Stimulated activated CD4-positive, alpha-beta T cell treated with anti-CD3 and anti-CD28 coated beads, TNF-alpha, amount 100 ng/mL, for 48 hours (primary cell): ENCODE results near the gene ODC1.
"Not testable (repeated sequence)": the region's sequence is repeated elsewhere in the genome, so short reads cannot be mapped to it uniquely, and the experiment has no call there.

Source experiments
- DNase-seq, 3 donors: peaks; one replicate each; pipeline ENCODE4 v3.0.0-alpha.2; 2020; ENCODE audit warnings: low read depth in 3 of 3

The ODC1 gene

DNA sequence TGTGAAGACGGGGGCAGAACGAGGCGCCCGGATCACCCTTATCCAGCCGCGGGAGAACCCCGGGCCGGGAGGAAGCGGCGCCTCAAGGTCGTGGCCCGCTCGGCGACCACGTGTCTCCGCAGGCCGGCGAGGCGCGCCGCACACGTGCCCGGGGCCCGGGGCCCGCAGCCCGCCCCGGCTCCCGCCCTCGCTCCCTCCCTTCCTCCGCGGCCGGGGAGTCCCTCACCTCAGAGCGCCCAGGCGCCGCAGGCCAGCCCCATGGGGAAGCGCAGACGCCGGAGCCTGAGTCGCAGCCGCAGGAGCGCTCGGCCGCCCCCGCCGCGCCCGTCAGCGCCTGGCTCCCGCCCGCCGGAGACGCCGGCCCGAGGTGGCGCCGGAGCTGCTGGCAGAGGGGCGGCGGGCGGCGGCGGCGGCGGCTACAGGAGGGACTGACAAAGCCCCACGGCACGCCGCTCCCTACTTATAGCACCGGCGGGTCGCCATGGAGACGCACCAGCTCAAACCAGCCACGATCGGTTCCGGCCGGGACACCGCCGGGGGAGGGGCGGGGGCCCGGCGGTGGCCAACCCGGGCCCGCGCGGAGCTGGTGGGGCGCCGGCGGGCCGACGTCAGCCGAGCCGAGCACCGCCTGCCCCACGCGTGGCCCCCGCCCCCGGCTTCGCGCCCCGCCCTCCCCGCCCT is at the start of gene ODC1:
ODC1 (minus strand) TSS at position 433 of the 681 bp plus-strand sequence. CDS start 3,295 bp downstream, outside the sequence.
- DNase-seq = peak; percentile 92 to 94 (median 93)

DNA sequence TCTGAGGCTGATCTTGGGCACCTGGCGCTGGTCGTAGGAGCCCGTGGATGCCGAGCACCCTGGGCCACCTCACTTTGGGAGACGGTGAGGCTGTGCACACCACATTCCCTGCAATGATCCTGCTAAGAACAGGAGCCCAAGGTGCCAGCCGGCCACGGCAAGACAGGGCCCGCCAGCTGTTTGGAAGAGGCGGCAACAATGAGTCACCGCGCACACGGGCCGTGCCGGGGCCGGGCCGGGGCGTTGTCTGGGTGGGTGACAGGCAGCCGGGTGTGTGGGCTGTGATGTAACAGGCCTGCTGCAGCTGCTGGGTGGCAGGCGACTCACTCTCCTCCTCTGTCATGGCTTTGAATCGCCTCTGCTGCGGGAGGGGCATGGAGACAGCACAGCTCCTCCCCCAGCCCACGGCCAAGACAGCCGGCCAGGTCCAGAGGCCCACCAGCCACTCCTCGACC is 49.7 kb upstream of the ODC1 start:
- DNase-seq = peak; percentile 27 to 45 (median 40)

DNA sequence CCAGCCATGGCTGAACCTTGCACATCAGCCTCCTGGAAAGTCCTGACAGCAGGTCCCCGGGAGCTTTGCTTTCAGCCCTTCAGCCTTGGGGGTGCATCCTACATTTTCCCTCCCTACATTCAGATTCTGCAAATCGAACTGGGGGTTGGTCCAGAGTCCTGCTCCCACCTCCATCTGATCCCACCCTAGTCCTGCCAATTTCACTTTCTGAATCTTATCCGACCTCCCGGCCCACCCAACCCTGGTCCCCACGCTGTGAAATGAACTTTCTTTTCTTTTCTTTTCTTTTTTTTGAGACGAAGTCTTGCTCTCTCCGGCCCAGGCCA is 47.8 kb upstream of the ODC1 start:
- DNase-seq = no peak

DNA sequence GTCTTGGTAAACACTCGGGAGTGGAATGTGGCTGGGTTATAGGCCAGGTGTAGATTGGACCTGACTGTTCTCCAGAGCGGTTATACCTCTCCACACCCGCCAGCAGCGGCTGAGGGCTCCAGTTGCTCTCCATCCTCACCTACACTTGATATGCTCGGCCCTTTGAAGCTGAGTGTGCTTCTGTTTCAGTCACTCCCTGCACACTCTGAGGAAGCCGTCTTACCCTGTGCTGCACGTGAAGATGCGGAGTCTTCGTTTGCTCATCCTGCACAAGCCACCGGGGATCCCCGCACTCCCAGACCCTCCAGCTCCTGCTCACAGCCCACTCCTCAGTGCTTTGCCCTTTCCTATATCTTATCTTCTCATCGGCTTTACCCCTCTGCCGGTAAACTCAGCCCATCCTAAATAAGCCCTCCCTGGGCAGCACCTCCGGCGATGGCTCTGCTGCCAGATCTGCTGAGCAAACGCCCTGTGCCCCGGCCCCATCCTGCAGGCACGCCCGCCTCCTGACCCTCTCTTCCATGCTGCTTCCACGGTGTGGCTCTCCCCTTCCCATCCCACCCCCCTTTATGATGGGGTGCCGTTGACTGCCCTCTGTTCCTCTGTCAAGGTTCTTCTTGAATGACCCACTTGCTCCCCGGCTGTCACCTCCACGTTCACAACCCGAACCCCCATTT is 47.3 kb upstream of the ODC1 start:
- DNase-seq = no peak

DNA sequence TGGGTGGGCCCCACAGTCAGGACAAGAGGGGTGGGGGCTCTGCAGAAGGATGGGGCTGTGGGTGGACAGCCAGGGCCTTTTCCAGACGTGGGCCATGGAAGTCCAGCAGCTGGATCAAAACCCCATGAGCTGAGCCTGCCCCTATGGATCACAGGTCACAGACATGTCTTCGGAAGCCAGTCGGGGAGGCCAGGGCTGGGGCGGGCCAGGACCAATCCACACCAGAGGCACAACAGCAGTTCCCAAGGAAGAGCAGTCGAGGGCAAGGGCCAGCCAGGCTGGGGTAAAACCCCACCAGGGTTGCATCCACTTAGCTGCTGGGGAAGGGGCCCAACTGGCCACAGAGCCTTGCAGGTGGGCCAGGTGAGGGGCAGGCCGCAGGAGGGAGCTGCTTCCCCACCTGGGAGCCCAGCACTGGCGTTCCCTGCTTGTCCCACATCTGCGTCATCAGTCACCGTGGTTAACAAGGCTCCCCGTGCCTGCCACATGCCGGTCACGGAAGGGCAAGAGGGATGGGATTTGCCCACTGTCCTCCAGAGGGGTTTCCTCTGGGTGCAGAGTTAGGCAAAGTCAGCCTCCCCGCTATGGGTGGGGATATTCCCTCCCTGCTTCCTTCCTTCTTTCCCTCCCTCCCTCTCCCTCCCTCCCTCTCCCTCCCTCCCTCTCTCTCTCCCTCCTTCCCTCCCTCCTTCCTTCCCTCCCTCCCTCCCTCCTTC is 46.4 kb upstream of the ODC1 start:
- DNase-seq = no peak

DNA sequence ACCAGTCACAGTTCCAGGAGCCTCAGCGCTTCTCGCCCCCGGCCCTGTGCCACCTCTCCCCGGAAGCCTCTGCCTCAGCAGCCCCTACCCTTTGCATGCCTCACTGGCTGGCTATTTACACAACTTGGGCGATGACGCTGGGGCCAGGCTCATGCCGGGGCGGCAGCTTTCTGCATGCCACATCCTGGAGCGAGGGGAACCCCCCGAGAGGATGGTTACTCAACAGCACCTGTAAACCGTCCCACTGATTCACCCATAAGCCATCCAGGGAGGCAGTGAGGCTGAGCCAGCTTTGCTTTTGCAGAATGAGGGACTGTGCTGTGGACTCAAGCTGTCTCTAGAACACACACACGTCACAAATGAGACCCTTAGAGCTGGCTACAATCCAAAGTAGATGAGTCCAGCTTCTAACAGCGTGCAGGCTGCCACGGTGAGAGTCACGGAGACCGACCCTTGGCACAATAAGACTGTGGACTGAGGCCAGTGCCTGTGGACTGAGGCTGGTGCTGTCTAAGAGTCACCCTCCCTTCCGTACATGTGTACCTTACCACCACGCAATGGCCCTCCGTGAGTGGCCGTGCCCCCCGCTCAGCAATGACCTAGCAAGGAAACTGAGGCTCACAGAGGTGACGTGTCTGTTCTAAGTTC is 45.6 kb upstream of the ODC1 start:
- DNase-seq = peak; percentile 55 to 79 (median 62)

DNA sequence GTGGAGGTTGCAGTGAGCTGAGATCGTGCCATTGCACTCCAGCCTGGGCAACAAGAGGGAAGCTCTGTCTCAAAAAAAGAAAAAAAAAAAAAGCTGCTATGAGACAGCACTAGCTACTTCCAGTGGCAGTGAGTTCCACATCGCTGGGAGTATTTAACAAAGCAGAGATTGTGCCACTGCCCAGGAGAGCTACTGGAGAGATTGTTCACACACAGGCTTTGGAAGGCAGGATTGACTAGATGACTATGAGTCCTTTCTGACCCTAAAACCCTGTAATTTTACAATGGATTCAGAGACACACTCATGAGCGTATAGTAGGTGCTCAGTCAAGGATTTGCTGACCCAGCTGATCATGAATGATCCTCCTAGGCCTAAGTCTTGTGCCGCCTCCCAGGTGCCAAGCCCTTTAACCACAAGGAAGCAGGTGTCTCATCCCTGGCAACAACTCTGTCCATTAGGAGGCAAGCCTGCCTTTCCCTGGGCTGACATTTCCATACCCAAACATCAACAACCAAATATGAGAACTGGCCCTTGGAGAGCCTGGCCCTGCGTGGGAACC is 45.0 kb upstream of the ODC1 start:
- DNase-seq = no peak

DNA sequence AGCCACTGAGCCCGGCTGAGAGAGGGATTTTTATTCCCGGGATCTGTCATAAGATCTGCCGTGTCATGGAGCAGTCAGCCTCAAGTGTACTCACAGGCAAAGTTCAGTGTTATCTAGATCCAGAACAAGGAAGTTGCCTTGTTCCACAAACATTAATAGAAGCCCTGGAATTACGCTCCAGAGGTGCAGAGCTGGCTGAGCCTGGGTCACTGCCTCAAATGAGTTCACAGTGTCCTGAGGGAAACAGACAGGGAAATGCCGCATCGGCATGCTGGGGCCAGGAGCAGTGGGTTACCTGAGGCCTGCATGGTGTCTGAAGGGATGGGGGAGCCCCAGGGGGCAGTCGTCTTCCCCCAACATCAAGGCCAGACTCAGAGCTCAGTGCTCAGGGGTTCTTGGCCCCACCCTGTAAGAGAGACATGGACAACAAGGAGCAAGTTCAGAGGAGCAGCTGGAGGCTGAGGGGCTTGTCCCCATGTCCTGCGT is 42.7 kb upstream of the ODC1 start:
- DNase-seq = no peak

DNA sequence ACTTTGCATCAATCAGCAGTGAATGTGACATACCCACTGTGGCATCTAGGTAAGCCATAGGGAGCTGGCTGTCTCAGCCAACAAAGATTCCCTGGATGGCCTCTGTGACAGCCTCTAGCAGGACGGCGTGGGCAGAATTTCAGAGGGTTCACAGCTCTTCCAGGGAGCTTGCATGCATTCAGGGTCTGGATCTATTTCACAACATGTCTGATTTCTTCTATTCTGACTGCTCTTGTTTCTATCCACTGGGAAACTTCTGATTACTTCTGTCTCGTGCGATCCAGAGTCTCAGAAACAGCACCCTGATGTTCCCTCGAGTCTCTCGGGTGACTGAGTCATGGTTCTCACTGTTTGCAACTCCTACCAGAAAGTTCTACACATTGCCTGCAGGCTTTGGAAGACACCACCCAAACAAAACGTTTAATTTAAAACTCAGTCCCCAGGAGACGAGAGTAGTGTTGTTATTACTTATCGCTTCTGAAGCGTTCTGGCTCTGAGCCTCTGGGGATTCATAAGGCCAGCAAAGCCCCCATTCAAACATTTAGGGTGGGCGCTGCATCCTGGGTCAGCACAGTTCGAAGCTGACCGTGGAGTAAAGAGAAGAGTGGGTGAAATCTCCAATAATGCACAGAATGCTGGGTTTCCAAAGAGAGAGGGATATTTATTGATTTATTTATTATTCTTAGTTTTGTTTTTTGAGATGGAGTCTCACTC is 41.9 kb upstream of the ODC1 start:
- DNase-seq = no peak

DNA sequence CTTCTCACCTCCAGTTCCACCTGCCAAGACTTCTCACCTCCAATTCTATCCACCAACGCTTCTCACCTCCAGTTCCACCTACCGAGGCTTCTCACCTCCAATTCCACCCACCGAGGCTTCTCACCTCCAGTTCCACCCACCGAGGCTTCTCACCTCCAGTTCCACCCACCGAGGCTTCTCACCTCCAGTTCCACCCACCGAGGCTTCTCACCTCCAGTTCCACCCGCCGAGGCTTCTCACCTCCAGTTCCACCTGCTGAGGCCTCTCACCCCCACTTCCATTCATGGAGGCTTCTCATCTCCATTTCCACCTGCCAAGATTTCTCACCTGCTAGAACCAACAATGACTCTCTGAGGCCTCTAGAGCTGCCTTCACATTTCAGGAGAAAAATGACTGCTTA is 40.0 kb upstream of the ODC1 start:
- not testable (repeated sequence) for DNase-seq

DNA sequence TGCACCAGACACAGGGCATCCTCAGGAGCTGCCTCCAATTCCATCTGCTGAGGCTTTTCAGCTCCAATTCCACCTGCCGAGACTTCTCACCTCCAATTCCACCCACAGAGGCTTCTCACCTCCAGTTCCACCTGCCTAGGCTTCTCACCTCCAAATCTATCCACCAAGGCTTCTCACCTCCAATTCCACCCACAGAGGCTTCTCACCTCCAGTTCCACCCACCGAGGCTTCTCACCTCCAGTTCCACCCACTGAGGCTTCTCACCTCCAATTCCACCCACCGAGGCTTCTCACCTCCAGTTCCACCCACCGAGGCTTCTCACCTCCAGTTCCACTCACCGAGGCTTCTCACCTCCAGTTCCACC is 39.6 kb upstream of the ODC1 start:
- not testable (repeated sequence) for DNase-seq

DNA sequence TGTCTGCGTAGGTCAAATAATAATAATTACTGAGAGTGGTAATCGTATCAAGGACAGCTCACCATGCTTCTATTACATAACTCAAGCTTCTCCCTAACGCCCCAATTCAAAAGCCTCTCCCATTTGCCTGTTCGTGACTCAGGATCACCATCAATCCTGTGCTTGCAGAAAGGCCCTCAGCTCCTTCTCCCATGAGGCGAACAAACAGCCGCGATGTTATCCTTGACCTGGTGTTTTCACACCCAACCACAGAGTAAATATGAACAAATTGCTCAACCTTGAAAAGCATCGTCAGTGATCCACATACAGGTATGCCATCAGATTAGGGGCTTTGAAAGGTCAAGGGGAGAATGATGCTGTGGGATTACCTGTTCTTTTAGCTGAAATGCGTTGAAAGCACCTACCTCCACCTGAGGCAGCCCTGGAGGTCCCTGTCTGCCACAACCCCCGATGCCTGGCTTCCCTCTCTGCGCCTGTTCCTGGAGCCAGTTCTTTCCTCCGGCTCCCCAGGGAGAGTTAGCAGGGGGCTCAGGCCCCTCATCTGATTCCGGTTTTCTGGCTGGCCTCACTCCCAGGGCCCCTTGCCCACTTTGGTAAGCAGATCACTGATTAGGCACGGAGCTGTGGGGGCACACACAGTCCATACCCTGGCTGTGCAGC is 39.1 kb upstream of the ODC1 start:
- no peak for DNase-seq

DNA sequence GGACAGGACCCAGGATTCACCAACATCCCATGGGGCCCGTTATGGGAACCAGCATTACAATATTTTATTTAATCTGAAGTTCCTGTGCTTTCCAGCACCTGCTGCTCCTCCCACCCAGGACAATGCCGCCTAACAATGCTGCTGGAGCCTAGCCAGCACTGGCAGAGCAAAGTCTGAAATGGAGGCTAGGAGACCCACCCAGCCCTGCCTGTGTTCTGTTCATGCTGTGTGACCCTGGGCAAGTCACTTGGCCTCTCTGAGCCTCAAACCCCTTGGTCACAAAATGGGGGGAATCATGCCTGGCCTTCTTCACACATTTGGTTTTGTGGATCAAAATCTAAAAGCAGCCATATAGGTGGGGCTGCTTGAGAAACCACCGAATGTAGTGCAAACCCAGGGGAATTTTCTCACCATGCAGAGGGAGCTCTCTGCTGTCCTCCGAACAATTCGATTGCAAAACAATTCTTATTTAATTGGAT is 38.5 kb upstream of the ODC1 start:
- no peak for DNase-seq

DNA sequence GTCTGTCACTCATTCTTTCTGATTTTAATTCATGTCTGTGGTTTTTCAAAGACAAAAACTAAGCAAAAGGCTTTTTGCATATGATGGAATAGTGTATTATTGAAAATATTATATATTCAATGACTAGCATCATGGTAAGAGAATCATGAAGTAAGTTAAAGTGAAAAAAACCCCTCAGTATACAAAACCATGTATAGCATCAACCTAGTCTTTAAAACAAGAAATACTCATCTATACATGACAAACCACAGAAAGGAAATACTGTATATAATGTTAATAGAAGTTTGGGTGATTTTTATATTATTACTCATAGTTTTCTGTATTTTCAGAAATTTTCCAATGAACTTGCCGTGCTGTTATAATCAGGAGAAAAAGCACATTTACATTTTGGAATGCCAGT is 38.0 kb upstream of the ODC1 start:
- no peak for DNase-seq

DNA sequence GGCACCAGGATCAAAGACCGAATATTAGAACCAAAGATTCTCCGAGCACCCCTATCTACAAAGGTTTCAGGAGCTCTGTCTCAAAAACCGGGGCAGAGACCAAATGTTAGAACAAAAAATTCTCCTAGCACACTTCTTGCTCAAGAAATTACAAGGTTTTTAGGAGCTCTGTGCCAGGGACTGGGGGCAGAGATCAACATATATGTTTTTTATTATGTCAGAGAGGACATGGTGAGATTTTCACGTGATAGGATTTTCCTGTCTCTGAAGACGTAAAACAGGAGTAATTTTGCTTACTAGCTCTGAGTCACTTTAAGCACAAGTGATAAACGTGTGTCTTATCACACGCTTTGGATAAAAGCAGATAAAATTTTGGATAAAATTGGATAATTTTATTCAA is 34.8 kb upstream of the ODC1 start:
- DNase-seq = no peak

DNA sequence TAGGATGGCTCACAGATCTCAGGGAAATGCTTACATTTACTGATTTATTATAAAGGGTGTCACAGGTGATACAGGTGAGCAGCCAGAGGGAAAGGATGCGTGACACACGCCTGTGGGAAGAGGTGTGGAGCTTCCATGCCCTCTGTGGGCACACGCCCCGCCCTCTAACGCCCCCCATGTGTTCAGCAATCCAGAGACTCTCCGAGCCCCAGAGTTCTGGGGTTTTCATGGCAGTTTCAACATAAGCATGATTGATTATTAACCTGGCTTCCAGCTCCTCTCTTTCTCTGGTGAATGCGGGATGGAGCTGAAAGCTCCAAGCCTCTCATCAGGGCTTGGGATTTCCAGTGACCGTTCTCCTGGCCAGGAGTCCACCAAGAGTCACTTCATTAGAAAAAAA is 34.3 kb upstream of the ODC1 start:
- DNase-seq = no peak

DNA sequence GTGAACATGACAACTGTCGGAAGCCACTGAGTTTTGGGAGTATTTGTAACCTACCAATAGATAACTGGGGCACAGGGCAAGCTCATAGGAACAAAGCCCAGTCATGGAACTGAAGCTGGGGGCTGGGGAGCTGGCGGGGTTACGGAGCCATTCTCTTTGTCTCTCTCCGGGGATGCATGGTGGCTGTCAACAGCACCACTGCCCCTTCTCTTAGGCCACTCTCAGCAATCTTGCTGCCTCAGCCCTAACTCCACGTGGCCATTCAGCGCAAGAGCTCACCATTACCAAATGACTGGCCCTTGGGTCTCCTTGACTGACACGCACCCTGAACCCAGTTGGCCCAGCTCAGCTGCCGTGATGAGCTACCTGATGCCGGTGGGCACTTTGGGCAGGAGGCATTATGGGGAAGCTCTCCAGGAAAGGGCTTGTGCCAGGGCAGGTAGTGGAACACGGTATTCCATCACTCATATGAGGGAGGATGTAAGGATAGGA is 33.6 kb upstream of the ODC1 start:
- no peak for DNase-seq

DNA sequence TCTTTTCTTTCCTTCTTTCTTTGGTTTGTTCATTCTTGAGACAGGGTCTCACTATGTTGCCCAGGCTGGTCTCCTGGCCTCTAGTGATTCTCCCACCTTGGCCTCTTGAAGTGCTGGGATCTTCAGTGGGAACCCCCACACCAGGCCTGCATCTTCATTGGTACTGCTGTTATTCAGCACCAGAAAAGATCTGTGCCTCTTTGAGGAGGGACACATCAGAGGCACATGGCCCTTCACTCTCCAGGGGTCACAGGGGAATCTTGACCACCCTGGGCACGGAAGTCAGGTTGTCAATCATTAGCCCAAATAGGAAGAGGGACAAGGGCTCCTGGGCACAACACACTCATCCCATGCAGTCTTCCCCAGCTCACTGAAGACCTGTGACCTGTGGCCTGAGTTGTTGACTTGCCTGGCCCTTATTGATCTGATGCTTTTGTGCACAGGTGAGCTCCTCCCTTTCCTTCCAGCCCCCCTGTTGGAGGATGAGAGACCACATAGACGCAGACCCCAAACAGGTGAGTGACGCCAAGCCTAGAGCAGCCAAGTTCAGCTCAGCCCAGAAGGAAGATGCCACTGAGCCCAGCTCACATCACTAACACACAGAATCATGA is 33.0 kb upstream of the ODC1 start:
- no peak for DNase-seq

DNA sequence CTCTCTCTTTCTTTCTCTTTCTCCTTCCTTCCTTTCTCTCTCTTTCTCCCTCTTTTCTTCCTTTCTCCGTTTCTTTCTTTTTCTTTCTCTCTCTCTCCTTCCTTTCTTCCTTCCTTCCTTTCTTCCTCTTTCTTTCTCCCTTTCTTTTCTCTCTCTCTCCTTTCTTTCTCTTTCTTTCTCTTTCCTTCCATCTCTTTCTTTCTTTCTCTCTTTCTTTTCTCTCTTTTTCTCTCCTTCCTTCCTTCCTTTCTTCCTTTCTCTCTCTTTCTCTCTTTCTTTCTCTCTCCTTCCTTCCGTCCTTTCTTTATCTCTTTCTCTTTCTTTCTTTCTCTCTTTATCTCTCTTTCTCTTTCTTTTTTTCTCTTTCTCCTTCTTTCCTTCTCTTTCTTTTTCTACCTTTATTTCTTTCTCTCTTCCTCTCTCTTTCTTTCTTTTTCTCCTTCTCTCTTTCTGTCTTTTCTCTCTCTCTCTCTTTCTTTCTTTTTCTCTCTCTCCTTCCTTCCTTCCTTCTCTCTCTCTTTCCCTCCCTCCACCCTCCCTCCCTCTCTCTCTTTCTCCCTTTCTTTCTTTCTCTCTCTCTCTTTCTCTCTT is 32.3 kb upstream of the ODC1 start:
- no peak for DNase-seq

DNA sequence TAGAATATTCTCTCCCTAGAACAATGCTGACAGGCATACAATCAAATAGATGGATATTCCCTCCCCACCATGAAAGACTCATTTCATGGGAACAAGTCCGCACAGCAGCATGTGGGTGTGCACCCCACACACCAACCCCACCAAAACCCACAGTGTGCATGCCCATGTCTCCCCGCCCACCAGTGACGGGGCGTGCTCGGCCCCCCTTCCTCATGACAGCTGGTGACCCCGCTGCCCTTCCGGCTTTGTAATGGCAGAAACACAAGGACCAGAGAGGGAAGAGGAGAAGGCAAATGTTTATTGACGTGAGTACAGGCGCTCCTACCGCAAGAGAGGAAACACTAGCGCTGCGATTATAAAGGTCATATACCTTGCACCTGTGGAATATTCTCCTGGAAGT is 30.8 kb upstream of the ODC1 start:
- no peak for DNase-seq
